ENCODE results near the gene C2orf66.

C2orf66 gene

DNA sequence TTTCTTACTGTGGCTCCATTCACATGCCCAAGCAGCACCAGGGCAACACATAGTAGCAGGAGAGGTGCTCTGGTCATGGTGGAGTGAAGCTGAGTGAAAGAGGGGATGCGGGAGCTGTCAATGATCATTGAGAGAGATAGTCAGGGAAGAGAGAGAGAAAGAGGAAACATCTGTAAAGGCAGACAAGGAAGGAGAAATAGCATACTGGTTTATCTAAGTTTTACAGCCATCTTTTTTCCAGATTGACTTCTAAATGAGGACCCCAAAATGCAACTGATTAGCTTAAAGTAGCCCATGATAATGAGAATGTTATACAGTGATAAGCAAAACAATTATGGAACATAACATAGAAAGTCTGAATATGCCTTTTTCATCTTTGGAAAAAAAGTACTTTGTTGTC is at the start of gene C2orf66:
TSS of gene C2orf66 (minus strand) at position 96 of the 400 bp plus-strand sequence. CDS start at position 77, 19 bp downstream.
- DNase-seq, result no peak

DNA sequence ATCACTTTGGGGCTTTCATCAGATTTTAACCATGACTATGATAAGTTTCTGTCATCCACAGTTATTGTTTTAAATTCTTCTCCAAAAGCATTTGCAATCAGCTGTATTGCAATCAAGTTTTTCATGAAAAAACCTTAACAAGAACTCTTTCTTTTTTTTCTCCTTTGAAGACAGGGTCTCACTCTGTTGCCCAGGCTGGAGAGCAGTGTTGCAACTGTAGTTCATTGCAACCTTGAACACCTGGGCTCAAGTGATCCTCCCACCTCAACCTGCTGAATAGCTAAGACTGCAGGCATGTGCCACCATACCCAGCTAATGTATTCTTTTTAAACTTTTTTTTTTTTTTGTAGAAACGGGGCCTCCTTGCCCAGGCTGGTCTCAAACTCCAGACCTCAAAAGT is 45.5 kb upstream of the C2orf66 start:
- no peak for DNase-seq

- DNase-seq, result no peak
Measured at GRCh38 chr2:196853301-196854087, 44.3 kb upstream of the C2orf66 start.

DNA sequence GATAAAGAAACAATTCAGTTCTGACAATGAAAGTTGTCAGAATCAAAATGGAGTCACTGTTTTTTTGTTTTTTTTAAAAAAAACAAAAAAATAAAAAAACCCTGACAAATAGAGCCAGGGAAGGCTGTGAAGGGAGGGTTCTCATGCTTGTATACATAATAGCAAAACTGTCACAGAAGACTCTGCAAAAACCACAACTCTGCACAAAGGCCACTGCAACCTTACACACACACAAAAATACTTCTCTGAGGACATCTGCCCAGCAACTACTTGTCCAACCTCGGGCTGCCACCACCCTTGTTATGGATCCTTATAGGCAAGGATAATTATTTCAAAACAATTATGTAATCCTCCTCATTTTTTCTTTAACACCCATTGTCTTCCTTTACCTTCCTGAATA is 41.9 kb upstream of the C2orf66 start:
- DNase-seq, result no peak

DNA sequence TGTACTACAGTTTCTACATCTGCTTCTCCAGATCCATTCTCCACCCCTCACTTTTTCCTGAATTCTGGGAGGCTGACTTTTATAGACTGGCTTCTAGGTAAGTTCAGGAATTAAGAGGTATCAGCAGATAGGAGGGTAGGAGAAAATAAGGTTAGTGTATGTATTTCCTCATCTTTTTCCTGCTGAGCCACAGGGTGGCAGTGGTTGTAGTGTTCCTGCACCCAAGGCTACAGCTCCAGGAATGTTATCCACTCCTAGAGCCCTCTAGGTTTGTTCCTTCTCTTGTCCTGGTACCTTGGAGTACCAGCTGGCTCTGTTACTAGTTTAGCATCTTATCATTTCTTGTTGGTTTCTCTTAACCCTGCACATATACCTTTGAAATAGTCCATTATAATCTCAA is 40.7 kb upstream of the C2orf66 start:
- DNase-seq, result no peak

DNA sequence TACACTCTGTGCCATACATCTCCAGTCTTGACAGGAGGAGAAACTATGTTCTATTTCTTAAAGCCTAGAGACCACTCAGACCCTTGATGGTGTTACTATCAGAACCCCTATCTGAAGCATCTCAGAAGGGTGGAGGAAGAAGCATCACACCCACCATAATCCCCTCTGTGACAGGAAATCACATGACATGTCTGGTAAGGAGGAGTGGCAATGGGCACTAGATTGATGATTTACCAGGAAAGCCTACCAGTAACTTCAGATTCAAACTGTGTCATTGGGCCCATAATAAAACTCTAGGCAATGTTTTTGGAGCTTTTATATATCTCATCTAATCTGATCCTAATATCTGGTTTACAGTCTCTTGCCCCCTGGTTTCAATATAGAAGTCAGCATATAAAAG is 37.1 kb upstream of the C2orf66 start:
- no peak for DNase-seq

- DNase-seq, result no peak
Measured at GRCh38 chr2:196845371-196845770, 36.2 kb upstream of the C2orf66 start.

- DNase-seq, result no peak
Measured at GRCh38 chr2:196840171-196840570, 31.0 kb upstream of the C2orf66 start.

- no peak for DNase-seq
Measured at GRCh38 chr2:196839574-196839973, 30.4 kb upstream of the C2orf66 start.

GRCh38 chr2:196836440-196836839 is 27.3 kb upstream of the C2orf66 start:
- no peak for DNase-seq

- no peak for DNase-seq
Measured at GRCh38 chr2:196830701-196831100, 21.5 kb upstream of the C2orf66 start.

DNA sequence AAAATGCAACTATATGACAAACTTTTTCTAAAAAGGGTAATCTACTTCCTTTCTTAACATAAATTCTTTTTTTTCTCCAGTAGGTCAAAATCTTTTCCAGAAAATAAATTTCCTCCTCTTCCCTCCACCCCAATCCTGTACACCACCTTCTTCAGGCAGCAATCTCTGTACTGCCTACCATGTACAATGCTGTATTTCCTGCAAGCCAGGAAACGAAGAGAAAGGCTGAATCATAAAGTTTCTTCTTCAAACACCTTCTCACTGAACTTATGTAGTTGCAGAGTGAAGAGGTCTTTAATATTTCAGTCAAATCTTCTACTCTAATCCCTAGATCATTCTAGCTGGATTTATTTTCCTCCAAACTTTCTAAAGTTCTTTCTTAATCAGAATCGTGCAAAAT is 18.2 kb upstream of the C2orf66 start:
- DNase-seq, result no peak

DNA sequence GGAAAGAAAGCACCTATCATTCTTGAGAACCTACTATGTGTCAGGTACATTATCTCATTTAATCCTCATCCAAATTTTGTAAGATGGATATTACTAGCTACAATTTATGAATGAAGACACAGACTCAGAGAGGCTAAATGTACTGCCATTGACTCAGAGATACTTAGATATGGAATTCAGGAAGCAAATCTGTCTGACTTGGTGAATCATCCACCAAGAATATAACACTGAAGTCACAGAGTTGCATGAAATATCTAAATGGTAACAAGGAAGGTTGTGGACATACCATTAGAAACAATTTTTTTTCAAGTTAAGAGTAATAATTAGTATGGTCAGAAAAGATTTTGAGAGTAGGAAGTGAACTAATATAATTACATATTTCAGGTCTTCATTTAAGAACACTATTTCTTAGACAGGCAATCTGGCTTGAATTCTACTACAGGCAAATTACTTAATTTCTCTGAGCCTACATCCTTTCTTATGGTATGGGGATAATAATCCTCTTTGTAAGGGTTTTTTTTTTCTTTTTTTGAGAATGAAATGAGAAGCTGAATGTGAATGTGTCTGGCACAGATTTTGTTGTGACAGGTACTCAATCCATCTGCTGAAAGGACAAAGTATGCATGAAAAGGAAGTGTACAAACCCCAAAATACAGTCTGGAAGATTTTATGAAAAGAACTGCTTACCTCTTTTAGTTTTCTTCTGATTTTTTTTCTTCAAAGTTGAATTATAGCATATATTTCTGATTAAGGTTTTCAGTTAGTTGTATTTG is 14.8 kb upstream of the C2orf66 start:
- DNase-seq, result no peak

DNA sequence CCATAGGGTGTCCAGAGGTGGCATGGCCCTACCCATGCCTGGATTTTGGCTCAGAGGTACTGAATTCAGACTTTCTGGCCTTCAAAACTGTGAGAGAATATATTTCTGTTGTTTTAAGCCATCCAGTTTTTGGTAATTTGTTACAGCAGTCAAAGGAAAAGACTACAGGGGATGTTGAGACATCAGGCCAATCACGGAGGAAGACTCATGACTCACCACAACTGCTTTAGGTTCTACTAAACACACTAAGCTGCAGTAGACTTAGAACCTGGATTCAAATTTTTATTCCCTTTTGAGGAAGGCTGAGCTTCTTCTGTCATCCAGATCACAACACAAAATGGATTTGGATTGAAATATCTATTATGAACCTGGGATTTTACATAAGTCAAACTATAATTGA is 12.0 kb upstream of the C2orf66 start:
- DNase-seq, result no peak

- DNase-seq, result peak; percentile 11
Measured at GRCh38 chr2:196808083-196808665, 981 bp downstream of the C2orf66 start.

GRCh38 chr2:196804381-196804780 is 4.8 kb downstream of the C2orf66 start:
- no peak for DNase-seq

GRCh38 chr2:196802401-196802800 is 6.8 kb downstream of the C2orf66 start:
- no peak for DNase-seq

DNA sequence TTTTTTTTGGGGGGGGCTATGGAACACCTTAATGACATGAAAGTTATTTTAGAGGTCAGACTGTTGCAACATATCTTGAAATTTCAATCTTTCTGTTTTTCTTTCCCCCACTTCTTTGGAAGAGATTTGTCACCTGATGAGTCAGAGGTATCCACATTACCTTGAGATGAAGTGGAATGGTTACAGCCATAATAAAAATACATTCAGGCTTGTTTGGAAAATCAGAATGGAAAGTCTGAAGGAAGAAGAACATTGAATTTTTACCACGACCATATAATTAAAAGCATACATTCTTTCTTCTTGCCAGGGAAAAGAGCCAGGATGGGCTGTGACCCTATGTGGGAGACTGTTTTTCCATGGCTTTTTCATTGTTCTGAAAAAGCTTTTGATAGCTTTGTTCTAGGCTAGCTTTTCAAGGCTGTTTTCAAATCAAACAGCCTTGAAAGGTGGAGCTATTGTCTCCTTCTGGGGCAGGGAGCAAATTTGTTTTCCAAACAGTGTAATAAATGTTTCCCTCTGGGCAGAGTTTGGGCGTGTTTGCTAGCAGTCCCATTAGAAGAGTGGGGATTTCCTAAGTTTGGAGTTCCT is 7.4 kb downstream of the C2orf66 start:
- DNase-seq, result no peak

- no peak for DNase-seq
Measured at GRCh38 chr2:196798980-196799379, 10.2 kb downstream of the C2orf66 start.

DNA sequence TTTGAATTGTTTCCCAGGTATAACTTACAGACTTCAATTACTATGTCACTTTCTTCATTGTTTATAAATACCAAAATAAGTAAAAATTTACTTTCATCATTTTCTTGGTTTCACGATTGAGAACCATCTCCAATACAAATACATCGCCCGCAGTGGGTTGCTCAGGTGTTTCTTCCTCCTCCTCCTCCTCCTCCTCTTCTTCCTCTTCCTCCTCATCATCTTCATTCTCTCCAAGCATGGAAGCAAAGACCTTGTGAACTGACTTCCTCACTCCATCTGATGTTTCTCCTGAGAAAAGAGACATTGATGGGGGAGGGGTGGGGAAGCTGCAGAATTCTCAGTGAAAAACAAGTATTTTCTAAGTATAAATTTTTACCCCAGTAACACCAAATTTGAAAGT is 16.3 kb downstream of the C2orf66 start:
- no peak for DNase-seq

GRCh38 chr2:196783431-196784094 is 25.6 kb downstream of the C2orf66 start:
- DNase-seq, result no peak

DNA sequence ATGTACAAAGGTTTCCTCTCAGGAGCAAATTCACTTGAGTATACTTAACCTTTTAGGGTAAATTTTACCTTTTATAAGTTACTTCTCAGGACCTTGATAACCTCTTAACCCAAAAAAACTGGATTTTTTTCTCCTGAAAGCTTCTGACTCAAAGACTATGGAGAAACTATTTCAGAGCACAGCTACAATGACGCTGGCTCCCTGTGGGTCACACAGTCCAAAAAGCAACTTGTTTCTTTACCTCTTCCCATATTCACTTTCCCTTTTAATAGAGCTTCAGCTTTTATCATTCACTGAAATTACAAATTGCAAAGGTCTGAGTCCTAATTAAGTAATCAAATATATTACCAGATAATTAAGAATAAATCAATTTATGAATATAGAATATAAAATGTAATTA is 42.1 kb downstream of the C2orf66 start:
- DNase-seq, result no peak

DNA sequence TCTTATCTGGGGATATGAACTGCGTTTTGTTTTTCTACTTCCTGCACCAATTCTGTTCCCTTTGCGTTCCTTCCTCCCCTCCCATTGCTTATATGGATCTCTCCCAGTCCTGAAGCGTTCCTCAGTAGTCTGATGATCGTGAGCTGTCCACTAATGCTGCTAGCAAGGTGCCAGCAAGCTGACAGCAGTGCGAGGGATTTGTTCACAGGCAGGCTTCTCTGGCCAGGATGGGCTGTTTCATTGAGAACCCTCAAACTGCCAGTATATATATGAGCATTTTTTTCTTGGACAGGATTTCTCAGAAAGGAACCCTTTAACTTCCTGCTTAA is 49.8 kb downstream of the C2orf66 start:
- no peak for DNase-seq
